OCI-LY7 (cell line): Measurements from ENCODE around the gene DPEP2NB.

Experiments used
- EZH2phosphoT487 ChIP-seq: fragments of 200-600 bp; sonication (generic); IDR thresholded peaks from 2 replicates; pipeline ENCODE4 v1.6.1; 2018; ENCODE audit warnings: low read depth, borderline replicate concordance, mild to moderate bottlenecking, mixed run types, antibody characterized with exemption, low read length, moderate library complexity, mixed read lengths
- TF ChIP-seq, protein P1 (sequence below): fragments of 200-600 bp; sonication (generic); conservative IDR thresholded peaks from 2 replicates; pipeline ENCODE4 v1.5.1; 2014; ENCODE audit warnings: mild to moderate bottlenecking, antibody characterized with exemption, low read length, moderate library complexity, mixed read lengths

DNA sequence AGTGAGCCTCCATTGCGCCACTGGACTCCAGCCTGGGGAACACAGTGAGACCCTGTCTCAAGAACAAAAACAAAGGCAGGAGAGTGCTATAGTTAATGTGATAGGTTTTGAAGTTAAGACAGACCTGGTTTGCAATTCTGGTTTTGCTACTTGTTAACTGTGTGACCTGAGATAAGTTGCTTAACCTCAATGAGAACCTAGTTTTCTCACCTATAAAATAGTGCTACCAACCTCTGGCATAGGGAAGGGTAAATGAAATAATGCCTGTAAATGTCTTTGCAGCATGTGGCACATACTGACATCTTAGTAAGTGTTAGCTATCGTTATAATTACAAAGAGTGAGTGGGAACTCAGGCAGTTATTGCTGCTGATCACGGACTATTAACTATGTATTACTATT lies 39.7 kb upstream of the DPEP2NB start:
- TF ChIP-seq, protein P1, sequence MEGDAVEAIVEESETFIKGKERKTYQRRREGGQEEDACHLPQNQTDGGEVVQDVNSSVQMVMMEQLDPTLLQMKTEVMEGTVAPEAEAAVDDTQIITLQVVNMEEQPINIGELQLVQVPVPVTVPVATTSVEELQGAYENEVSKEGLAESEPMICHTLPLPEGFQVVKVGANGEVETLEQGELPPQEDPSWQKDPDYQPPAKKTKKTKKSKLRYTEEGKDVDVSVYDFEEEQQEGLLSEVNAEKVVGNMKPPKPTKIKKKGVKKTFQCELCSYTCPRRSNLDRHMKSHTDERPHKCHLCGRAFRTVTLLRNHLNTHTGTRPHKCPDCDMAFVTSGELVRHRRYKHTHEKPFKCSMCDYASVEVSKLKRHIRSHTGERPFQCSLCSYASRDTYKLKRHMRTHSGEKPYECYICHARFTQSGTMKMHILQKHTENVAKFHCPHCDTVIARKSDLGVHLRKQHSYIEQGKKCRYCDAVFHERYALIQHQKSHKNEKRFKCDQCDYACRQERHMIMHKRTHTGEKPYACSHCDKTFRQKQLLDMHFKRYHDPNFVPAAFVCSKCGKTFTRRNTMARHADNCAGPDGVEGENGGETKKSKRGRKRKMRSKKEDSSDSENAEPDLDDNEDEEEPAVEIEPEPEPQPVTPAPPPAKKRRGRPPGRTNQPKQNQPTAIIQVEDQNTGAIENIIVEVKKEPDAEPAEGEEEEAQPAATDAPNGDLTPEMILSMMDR = no peak
- TF ChIP-seq EZH2phosphoT487 = no peak
